ENCODE results near the gene TRAF6. TPM values are rescaled to one million over a fixed set of nuclear protein-coding genes. Genes with fewer than 3 reads are reported as not detected.
"Not testable (repeated sequence)": the region's sequence is repeated elsewhere in the genome, so short reads cannot be mapped to it uniquely, and the experiment has no call there.

The TRAF6 gene
- total and polyA plus RNA-seq, 4 donors, result 2.4 to 7.8 (median 5.3) TPM

DNA sequence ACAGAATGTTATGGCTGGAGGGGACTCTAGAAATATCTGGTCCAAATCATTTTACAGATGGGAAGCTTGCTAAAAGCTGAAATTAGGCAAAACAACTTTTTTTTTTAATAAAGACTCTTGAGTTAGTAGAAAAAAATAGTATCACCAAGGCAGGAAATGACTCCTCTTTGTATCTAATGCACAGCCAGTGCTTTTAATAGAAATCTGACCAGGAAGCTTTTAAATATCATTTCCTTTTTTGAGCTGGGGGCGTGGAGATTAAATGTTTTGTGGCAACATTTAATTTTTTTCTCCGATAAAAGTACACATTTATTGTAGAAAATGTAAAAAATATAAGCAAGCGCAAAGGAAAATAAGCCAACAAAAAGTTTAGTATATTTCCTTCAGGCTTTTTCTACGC, 22.5 kb downstream of the TRAF6 start:
- Histone ChIP-seq H3K27me3 (ENCODE audit: control insufficient read depth in 4 of 4, insufficient read depth in 4 of 4, low read length in 3 of 4) (no peaks in the 10 kb centered on the region), H3K4me1 (ENCODE audit: control insufficient read depth in 4 of 4, insufficient read depth in 4 of 4, low read length in 3 of 4) (no peaks in the 10 kb centered on the region), H3K27ac (ENCODE audit: low read depth in 1 of 2, low read length in 2 of 2) (no peak overlapping the region), H3K9me3 (ENCODE audit: control insufficient read depth in 4 of 4, low read length in 3 of 4) (no peaks in the 10 kb centered on the region), H3K4me3 (ENCODE audit: low read depth in 1 of 3, low read length in 3 of 3) (no peak overlapping the region), H3K36me3 (ENCODE audit: control insufficient read depth in 4 of 4, insufficient read depth in 3 of 4, low read depth in 1 of 4, low read length in 3 of 4) (peaks cover 9 to 52% (median 28%) of the 10 kb centered on the region in 4 donors), H3K9ac (ENCODE audit: low read depth in 1 of 2, low read length in 2 of 2) (peak overlapping the region in 1 of 2 donors; percentile 21)
- WGBS, result 76% methylated on average over 4 of the region's 4 CpGs
- DNase-seq (ENCODE audit: low spot score), result no peak
- TF ChIP-seq GABPA (IDR thresholded peaks at IDR 0.05 in 1 of 2, conservative IDR thresholded peaks at IDR 0.05 in 1 of 2), result no peak
- TF ChIP-seq, protein P1, sequence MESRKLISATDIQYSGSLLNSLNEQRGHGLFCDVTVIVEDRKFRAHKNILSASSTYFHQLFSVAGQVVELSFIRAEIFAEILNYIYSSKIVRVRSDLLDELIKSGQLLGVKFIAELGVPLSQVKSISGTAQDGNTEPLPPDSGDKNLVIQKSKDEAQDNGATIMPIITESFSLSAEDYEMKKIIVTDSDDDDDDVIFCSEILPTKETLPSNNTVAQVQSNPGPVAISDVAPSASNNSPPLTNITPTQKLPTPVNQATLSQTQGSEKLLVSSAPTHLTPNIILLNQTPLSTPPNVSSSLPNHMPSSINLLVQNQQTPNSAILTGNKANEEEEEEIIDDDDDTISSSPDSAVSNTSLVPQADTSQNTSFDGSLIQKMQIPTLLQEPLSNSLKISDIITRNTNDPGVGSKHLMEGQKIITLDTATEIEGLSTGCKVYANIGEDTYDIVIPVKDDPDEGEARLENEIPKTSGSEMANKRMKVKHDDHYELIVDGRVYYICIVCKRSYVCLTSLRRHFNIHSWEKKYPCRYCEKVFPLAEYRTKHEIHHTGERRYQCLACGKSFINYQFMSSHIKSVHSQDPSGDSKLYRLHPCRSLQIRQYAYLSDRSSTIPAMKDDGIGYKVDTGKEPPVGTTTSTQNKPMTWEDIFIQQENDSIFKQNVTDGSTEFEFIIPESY (IDR thresholded peaks at IDR 0.05), result no peak
- TF ChIP-seq HNF4G (IDR thresholded peaks at IDR 0.05), result no peak
- no peak for TF ChIP-seq RAD21 (IDR thresholded peaks at IDR 0.05)
- TF ChIP-seq HNF4A (conservative IDR thresholded peaks at IDR 0.05), result no peak

DNA sequence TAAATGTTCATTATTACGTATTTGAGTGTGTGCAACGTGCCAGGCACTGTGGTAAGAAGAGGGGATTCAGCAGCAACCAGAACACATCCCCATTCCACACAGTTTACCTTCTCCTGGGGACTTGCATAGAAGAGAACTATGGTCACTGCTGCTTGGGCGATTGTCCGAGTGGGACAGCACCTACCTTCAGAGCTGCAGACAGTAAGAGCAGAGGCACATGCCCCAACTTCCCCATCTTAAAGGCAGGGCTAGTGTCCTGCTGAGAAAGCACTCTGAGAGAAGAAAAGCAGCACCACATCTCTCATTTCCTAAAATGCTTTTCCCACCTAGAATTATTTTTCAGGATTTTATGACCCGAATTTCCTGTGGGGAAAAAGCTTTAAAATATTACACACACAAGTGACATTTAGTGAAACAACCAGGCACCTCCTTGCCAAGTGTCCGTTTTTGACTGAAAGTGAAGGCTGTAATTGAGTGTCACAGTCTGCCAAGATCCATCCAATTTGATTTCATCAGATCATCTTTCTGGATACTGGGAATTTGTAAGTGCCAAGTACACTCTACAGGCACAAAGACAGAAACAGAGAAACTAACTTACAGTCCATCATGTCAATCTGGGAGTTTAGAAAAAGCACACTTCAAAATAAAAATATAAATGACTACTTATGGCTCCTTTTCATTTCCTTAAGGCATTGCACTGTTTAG, 24.6 kb downstream of the TRAF6 start:
- Histone ChIP-seq H3K27me3 (ENCODE audit: control insufficient read depth in 4 of 4, insufficient read depth in 4 of 4, low read length in 3 of 4) (no peaks in the 10 kb centered on the region), H3K9ac (ENCODE audit: low read depth in 1 of 2, low read length in 2 of 2) (no peak overlapping the region), H3K36me3 (ENCODE audit: control insufficient read depth in 4 of 4, insufficient read depth in 3 of 4, low read depth in 1 of 4, low read length in 3 of 4) (peaks cover 5 to 40% (median 20%) of the 10 kb centered on the region in 4 donors), H3K4me1 (ENCODE audit: control insufficient read depth in 4 of 4, insufficient read depth in 4 of 4, low read length in 3 of 4) (no peaks in the 10 kb centered on the region), H3K27ac (ENCODE audit: low read depth in 1 of 2, low read length in 2 of 2) (no peak overlapping the region), H3K9me3 (ENCODE audit: control insufficient read depth in 4 of 4, low read length in 3 of 4) (no peaks in the 10 kb centered on the region), H3K4me3 (ENCODE audit: low read depth in 1 of 3, low read length in 3 of 3) (no peak overlapping the region)
- DNase-seq (ENCODE audit: low spot score), result no peak
- TF ChIP-seq HNF4G (IDR thresholded peaks at IDR 0.05), result no peak
- TF ChIP-seq YY1 (IDR thresholded peaks at IDR 0.05), result no peak
- no peak for TF ChIP-seq SP1 (IDR thresholded peaks at IDR 0.05)
- WGBS, result 81% methylated on average over 6 of the region's 6 CpGs

DNA sequence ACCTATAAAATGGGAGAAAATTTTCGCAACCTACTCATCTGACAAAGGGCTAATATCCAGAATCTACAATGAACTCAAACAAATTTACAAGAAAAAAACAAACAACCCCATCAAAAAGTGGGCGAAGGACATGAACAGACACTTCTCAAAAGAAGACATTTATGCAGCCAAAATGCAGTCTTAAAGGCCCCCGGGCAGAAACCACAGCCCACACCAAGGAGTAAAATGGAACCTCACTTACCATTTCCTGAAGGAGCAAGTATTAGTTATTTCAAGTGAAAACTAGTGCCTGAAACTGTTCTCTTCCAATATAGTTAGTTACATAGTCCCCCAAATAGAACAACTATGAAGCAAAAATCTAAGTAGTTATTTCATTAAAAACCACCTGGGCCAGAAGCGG, 27.0 kb downstream of the TRAF6 start:
- peaks cover 0 to 22% (median 12%) of the 10 kb centered on the region in 4 donors for H3K36me3 ChIP-seq (ENCODE audit: control insufficient read depth in 4 of 4, insufficient read depth in 3 of 4, low read depth in 1 of 4, low read length in 3 of 4)
- H3K9me3 ChIP-seq (ENCODE audit: control insufficient read depth in 4 of 4, low read length in 3 of 4); H3K9ac ChIP-seq (ENCODE audit: low read depth in 1 of 2, low read length in 2 of 2); H3K4me3 ChIP-seq (ENCODE audit: low read depth in 1 of 3, low read length in 3 of 3); H3K4me1 ChIP-seq (ENCODE audit: control insufficient read depth in 4 of 4, insufficient read depth in 4 of 4, low read length in 3 of 4); H3K27me3 ChIP-seq (ENCODE audit: control insufficient read depth in 4 of 4, insufficient read depth in 4 of 4, low read length in 3 of 4); DNase-seq (ENCODE audit: low spot score); H3K27ac ChIP-seq (ENCODE audit: low read depth in 1 of 2, low read length in 2 of 2): not testable (repeated sequence)
- WGBS, result 92% methylated on average over 3 of the region's 4 CpGs

DNA sequence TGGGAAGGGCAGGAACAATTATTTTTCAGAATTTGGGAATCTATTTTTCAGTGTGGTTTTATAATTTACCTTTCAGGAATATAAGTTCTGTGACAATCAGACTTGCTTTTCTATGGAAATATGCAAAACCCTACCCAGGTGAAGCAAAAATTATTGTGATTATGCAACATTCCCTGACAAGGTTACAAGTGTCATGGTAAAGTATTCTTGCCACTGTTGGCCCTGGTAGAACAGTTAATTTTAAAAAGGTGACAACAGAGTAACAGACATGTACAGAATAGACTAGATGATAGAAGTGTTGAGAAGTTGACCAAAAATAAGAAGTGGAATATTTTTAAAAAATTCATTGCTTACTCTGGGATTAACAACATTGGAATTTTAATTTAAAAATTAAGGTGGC, 29.2 kb downstream of the TRAF6 start:
- no peak for DNase-seq (ENCODE audit: low spot score)
- H3K9ac ChIP-seq (ENCODE audit: low read depth in 1 of 2, low read length in 2 of 2), result no peak overlapping the region

More for the DNA sequence above, 29.2 kb downstream of the TRAF6 start:
- H3K27me3 ChIP-seq (ENCODE audit: control insufficient read depth in 4 of 4, insufficient read depth in 4 of 4, low read length in 3 of 4), result no peaks in the 10 kb centered on the region
- TF ChIP-seq RXRA (IDR thresholded peaks at IDR 0.05), result no peak
- no peaks in the 10 kb centered on the region for H3K4me1 ChIP-seq (ENCODE audit: control insufficient read depth in 4 of 4, insufficient read depth in 4 of 4, low read length in 3 of 4)
- peaks cover 0 to 14% (median 7%) of the 10 kb centered on the region in 4 donors for H3K36me3 ChIP-seq (ENCODE audit: control insufficient read depth in 4 of 4, insufficient read depth in 3 of 4, low read depth in 1 of 4, low read length in 3 of 4)
- no peak overlapping the region for H3K4me3 ChIP-seq (ENCODE audit: low read depth in 1 of 3, low read length in 3 of 3)
- H3K27ac ChIP-seq (ENCODE audit: low read depth in 1 of 2, low read length in 2 of 2), result no peak overlapping the region
- no peaks in the 10 kb centered on the region for H3K9me3 ChIP-seq (ENCODE audit: control insufficient read depth in 4 of 4, low read length in 3 of 4)
